DND-41 (cell line): ENCODE results near the gene DUOX2.

Source experiments
- ATAC-seq: fragments of 200-7000 bp; cut with Tn5 transposase; 3 replicates; pipeline ENCODE4 v1.9.1; 2021; ENCODE audit warnings: low read depth; ENCODE audit not compliant: insufficient read depth
- DNase-seq: peaks from one replicate; pipeline ENCODE4 v3.0.0-alpha.2; 2020
- H2AFZ ChIP-seq: 2 replicates; pipeline ENCODE4 v1.6.0; 2012; ENCODE audit warnings: low read depth, low read length
- H3K27ac ChIP-seq: 2 replicates; pipeline ENCODE4 v1.5.1; 2012; ENCODE audit warnings: low read length, inconsistent platforms
- H3K27me3 ChIP-seq: fragments of 200-600 bp; sonication (generic); 2 replicates; pipeline ENCODE4 v1.6.0; 2012; ENCODE audit warnings: low read length, mild to moderate bottlenecking, inconsistent platforms; ENCODE audit not compliant: insufficient read depth, poor library complexity
- H3K36me3 ChIP-seq: 2 replicates; pipeline ENCODE4 v1.5.1; 2012; ENCODE audit warnings: low read length, inconsistent platforms; ENCODE audit not compliant: insufficient read depth
- H3K4me1 ChIP-seq: 2 replicates; pipeline ENCODE4 v1.5.1; 2012; ENCODE audit warnings: mild to moderate bottlenecking, low read length; ENCODE audit not compliant: insufficient read depth
- H3K4me2 ChIP-seq: 2 replicates; pipeline ENCODE4 v1.6.0; 2012; ENCODE audit warnings: mild to moderate bottlenecking, moderate library complexity, low read length, inconsistent platforms; ENCODE audit not compliant: insufficient read depth
- H3K4me3 ChIP-seq, 2 experiments: fragments of 200-600 bp in 1 of 2; shearing (Covaris generic) in 1 of 2; 2 replicates each; pipeline ENCODE4 v1.5.1; 2012 to 2016; ENCODE audit warnings: inconsistent platforms in 2 of 2, low read length in 2 of 2, mild to moderate bottlenecking in 2 of 2, low read depth in 1 of 2, moderate library complexity in 1 of 2
- H3K79me2 ChIP-seq: 2 replicates; pipeline ENCODE4 v1.6.0; 2012; ENCODE audit warnings: low read length, inconsistent platforms; ENCODE audit not compliant: insufficient read depth
- H3K9ac ChIP-seq: 2 replicates; pipeline ENCODE4 v1.6.0; 2012; ENCODE audit warnings: low read depth, mild to moderate bottlenecking, inconsistent platforms, low read length, moderate library complexity
- H3K9me3 ChIP-seq: 2 replicates; pipeline ENCODE4 v1.5.1; 2012; ENCODE audit warnings: low read length, moderate library complexity, mild to moderate bottlenecking, inconsistent platforms; ENCODE audit not compliant: insufficient read depth, severe bottlenecking
- H4K20me1 ChIP-seq: 2 replicates; pipeline ENCODE4 v1.6.0; 2012; ENCODE audit warnings: low read length; ENCODE audit not compliant: insufficient read depth
- EZH2 ChIP-seq: IDR thresholded peaks from 3 replicates; pipeline ENCODE4 v1.6.1; 2012; ENCODE audit warnings: borderline replicate concordance, low read depth, mild to moderate bottlenecking, moderate library complexity, low read length, inconsistent platforms; ENCODE audit not compliant: severe bottlenecking
- TF ChIP-seq, protein P1 (sequence below): IDR thresholded peaks from 2 replicates; pipeline ENCODE4 v1.5.1; 2012; ENCODE audit warnings: borderline replicate concordance, low read length, moderate library complexity, mild to moderate bottlenecking; ENCODE audit not compliant: poor library complexity, severe bottlenecking; ENCODE audit errors: extremely low read depth

Gene DUOX2

DNA sequence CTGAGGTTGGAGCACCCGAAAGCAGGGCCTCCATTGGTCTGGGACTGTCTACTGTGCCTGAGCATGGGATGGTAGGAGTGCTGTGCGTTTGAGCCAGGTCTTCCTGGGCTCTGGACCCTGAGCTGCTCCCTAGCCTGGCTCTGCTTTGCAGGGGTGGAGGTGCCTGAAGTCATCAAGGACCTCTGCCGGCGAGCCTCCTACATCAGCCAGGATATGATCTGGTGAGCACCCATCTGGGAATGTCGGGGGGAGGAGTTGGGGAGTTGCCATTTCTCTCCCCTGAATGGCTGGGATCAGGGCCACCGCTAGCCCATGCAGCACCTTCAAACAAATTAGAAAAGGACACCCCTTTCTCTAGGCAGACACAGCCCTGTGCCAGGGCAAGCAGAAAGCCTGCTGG lies 36.5 kb upstream of the DUOX2 start:
- H2AFZ ChIP-seq: no peak overlapping the region
- no peak overlapping the region for H3K4me3 ChIP-seq
- H3K4me2 ChIP-seq: no peak overlapping the region
- no peaks in the 10 kb centered on the region for H3K79me2 ChIP-seq
- ATAC-seq (no peak), DNase-seq (no peak)
- no peaks in the 10 kb centered on the region for H3K27me3 ChIP-seq
- no peaks in the 10 kb centered on the region for H3K36me3 ChIP-seq
- H3K9ac ChIP-seq: no peak overlapping the region
- no peak for TF ChIP-seq EZH2
- TF ChIP-seq, protein P1, sequence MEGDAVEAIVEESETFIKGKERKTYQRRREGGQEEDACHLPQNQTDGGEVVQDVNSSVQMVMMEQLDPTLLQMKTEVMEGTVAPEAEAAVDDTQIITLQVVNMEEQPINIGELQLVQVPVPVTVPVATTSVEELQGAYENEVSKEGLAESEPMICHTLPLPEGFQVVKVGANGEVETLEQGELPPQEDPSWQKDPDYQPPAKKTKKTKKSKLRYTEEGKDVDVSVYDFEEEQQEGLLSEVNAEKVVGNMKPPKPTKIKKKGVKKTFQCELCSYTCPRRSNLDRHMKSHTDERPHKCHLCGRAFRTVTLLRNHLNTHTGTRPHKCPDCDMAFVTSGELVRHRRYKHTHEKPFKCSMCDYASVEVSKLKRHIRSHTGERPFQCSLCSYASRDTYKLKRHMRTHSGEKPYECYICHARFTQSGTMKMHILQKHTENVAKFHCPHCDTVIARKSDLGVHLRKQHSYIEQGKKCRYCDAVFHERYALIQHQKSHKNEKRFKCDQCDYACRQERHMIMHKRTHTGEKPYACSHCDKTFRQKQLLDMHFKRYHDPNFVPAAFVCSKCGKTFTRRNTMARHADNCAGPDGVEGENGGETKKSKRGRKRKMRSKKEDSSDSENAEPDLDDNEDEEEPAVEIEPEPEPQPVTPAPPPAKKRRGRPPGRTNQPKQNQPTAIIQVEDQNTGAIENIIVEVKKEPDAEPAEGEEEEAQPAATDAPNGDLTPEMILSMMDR: no peak
- H3K4me1 ChIP-seq: no peaks in the 10 kb centered on the region
- H4K20me1 ChIP-seq: no peaks in the 10 kb centered on the region
- H3K9me3 ChIP-seq: no peaks in the 10 kb centered on the region
- no peak overlapping the region for H3K27ac ChIP-seq

DNA sequence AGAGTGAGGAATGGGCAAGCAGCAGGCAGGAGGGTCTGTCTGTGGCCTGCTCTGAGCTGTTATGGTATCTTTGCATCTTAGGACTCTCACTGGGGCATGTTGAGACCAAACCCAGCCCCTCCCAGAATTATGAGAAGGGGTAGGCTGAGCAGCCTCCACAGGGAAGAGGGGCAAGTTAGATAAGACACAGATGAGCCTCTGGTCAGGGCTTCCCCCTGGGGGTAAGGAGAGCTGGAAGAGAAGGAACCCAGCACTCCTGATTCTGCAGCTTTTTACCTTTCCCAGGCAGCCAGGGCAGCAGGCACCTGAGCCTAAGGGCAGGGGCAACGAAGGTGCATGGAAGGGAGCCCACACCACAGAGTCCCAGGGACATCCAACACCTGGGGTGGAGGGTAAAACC lies 35.1 kb upstream of the DUOX2 start:
- TF ChIP-seq, protein P1: no peak
- no peak for TF ChIP-seq EZH2

DNA sequence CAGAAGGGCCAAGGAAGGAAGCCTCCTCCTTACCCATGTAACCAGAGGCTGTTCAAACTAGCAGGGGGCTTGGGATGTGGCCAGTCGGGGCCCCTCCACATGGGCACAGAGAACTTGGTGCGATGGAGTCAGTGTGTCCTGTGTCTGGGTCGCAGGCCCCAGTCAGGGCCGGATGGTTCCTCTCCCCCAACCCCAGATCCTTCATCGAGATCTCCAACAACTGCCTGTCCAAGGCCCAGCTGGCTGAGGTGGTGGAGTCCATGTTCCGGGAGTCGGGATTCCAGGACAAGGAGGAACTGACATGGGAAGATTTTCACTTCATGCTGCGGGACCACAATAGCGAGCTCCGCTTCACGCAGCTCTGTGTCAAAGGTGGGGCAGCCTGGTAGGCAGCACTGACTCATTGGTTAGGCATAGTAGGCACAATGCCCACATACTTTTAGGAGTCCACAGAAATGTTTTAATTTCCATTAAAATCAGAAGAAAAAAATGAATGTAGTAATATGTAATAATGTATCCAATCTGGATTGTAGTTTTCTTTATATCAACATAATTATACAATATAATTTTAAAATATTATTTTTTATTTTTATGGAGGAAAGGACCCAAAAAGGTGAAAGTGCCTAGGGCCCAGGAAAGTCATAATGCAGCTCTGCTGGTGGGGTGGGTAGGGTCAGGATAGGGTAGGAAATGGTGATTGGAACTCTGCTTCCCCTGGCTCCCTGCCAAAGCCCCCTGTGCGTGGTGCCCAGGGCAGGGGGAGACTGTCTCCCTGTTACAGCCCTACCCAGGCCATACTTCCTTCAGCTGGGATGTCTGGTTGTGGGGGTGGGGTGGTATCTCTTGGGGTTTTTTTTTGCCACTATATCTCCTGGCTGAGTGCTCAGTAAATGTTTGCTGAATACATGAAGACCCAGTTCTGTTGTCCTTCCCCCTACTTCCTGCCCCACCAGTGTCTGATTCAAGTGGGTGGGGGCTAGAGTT lies 34.4 kb upstream of the DUOX2 start:
- H3K9me3 ChIP-seq: no peaks in the 10 kb centered on the region
- TF ChIP-seq, protein P1: no peak
- no peak for TF ChIP-seq EZH2
- H3K4me2 ChIP-seq: no peak overlapping the region
- DNase-seq (no peak), ATAC-seq (peak; percentile 35; the same call in 2 of the 3 replicates)
- no peaks in the 10 kb centered on the region for H3K27me3 ChIP-seq
- H3K79me2 ChIP-seq: no peaks in the 10 kb centered on the region
- no peaks in the 10 kb centered on the region for H4K20me1 ChIP-seq
- no peak overlapping the region for H3K9ac ChIP-seq
- no peak overlapping the region for H3K27ac ChIP-seq
- H3K4me3 ChIP-seq: no peak overlapping the region
- H3K36me3 ChIP-seq: no peaks in the 10 kb centered on the region
- H2AFZ ChIP-seq: no peak overlapping the region
- H3K4me1 ChIP-seq: no peaks in the 10 kb centered on the region

More for the DNA sequence above, 35.1 kb upstream of the DUOX2 start:
- no peaks in the 10 kb centered on the region for H3K4me1 ChIP-seq
- H3K36me3 ChIP-seq: no peaks in the 10 kb centered on the region
- H2AFZ ChIP-seq: no peak overlapping the region
- DNase-seq (no peak), ATAC-seq (no peak)
- H3K27ac ChIP-seq: no peak overlapping the region
- no peak overlapping the region for H3K4me3 ChIP-seq
- H3K4me2 ChIP-seq: no peak overlapping the region
- H3K9me3 ChIP-seq: no peaks in the 10 kb centered on the region
- no peaks in the 10 kb centered on the region for H3K79me2 ChIP-seq
- H3K27me3 ChIP-seq: no peaks in the 10 kb centered on the region
- H4K20me1 ChIP-seq: no peaks in the 10 kb centered on the region
- no peak overlapping the region for H3K9ac ChIP-seq
